UCSD-AML1 (cell line): ENCODE results near the gene KLK6.

Experiments used
- DNase-seq: peaks from one replicate; lab custom pipeline; 2025; ENCODE audit not compliant: unreplicated experiment; lab: John Stamatoyannopoulos, UW

Gene KLK6

GRCh38 chr19:50912727-50913716 is 56.4 kb downstream of the KLK6 start:
- DNase-seq: no peak

GRCh38 chr19:50912102-50912599 is 57.2 kb downstream of the KLK6 start:
- DNase-seq: no peak

- no peak for DNase-seq
These were observed 57.9 kb downstream of the KLK6 start, which contains the start of gene KLK4 for GRCh38 chr19:50911206-50912101. Gene KLK4 (minus strand): TSS chr19:50911395. CDS start chr19:50910738, 657 bp downstream.

GRCh38 chr19:50910722-50911121 is 58.7 kb downstream of the KLK6 start:
- DNase-seq: no peak

GRCh38 chr19:50909240-50910070 is 59.9 kb downstream of the KLK6 start:
- no peak for DNase-seq
